Measurements from ENCODE around the gene RPTOR.

Gene RPTOR

DNA sequence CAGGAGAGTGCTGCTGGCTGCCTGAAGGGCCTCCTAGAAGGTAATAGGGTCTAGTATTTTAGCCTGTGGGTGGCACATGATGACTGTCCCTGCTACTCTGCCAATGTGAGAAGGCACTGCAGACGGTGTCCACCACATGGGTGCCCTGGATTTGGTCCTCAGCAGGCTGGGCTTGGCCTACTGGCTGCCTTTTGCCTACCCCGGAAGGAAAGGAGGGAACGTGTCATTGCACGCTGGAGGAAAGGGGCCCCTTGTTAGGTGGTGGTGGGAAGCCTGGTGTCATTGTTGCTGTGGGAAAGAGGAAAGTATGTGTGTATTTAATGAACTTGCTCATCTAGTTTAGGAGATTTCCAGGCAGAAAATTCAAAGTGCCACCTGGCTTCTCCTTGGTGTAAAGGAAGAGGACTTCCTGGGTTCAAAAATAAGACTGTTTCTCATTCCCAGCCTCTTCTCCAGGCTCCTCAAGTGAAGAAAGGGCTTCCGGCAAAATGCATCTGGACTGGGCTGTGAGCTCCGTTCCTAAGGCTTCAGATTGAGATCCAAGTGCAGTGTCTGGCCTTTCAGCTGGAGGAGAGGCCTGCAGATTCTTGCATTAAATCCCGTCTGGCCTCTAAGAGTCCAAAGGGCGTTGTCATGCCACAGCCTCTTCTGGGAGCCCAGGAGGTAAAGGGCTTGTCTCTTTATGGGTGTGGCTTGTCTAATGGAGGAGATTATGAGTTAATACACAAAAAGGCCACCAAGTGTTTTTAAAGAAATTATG, 55.1 kb downstream of the RPTOR start:
- H3K27me3 Mint-ChIP-seq: no peaks in the 10 kb centered on the region
- H3K4me1 Mint-ChIP-seq: peaks cover 38 to 65% of the 10 kb centered on the region in 2 donors
- H3K9me3 Mint-ChIP-seq: no peaks in the 10 kb centered on the region
- ATAC-seq (replicated peaks) (no peak), DNase-seq (no peak)
- H3K36me3 Mint-ChIP-seq: peaks cover 14 to 33% of the 10 kb centered on the region in 2 donors
- no peak overlapping the region for H3K4me3 Mint-ChIP-seq
- peak overlapping the region; percentile 25 for H3K27ac Mint-ChIP-seq

- H3K27me3 Mint-ChIP-seq: no peaks in the 10 kb centered on the region
- no peak overlapping the region for H3K4me3 Mint-ChIP-seq
- no peak overlapping the region for H3K27ac Mint-ChIP-seq
- peaks cover 14 to 33% of the 10 kb centered on the region in 2 donors for H3K36me3 Mint-ChIP-seq
- ATAC-seq (replicated peaks) (no peak), DNase-seq (no peak)
- no peaks in the 10 kb centered on the region for H3K9me3 Mint-ChIP-seq
- peaks cover 47 to 74% of the 10 kb centered on the region in 2 donors for H3K4me1 Mint-ChIP-seq
Observed at GRCh38 chr17:80601146-80601545, 56.5 kb downstream of the RPTOR start.

DNA sequence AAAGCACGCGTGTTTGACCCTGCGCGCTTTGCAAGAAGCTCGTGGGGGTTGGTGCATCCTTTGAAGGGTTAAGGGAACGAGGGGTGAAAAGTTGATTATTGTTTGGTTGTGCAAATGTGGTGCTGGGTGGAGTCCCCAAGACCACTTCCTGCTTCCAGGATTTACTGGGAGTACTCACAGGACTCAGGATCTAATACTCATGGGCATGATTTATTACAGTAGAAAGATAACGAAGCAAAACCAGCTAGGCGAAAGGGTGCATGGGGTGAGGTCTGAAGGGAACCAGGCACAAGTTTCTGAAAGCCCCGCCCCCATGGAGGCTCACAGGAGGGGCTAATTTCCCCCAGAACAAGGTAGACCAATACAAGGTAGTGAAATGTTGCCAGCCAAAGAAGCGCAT, 58.8 kb downstream of the RPTOR start:
- DNase-seq: no peak
- no peak for ATAC-seq (replicated peaks)
- no peak overlapping the region for H3K4me3 Mint-ChIP-seq
- no peak overlapping the region for H3K27ac Mint-ChIP-seq
- H3K9me3 Mint-ChIP-seq: no peaks in the 10 kb centered on the region
- no peaks in the 10 kb centered on the region for H3K27me3 Mint-ChIP-seq
- H3K4me1 Mint-ChIP-seq: peaks cover 42 to 65% of the 10 kb centered on the region in 2 donors
- H3K36me3 Mint-ChIP-seq: peaks cover 14 to 30% of the 10 kb centered on the region in 2 donors

DNA sequence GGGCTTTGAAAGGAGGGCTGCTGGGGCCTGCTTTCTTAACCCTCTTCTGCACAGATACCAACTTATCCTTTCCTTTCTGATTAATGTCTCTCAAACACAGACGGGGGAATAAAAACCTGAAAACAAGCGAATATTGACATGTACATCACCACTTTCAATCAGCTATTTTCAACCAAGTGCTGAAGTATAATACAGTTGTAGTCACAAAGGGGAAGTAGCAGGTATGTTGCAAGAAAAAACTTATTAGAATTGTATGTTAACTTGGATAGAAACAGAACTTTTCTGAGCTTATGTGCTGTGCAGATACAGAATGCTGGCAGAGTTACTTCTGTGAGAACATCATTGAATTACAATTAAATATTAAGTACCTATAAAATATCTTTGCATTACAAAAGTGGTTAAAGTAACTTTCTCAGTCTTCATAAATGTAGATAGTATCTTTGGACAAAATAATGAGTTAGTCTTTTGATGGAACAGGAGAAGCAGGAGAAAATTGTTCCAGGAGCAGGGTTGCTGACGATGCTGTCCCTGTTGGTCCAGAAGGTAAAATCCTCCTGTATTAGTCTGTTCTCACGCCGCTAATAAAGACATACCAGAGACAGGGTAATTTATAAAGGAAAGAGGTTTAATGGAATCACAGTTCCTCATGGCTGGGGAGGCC, 59.5 kb downstream of the RPTOR start:
- H3K27ac Mint-ChIP-seq: peak overlapping the region; percentile 87
- no peaks in the 10 kb centered on the region for H3K27me3 Mint-ChIP-seq
- H3K9me3 Mint-ChIP-seq: no peaks in the 10 kb centered on the region
- H3K36me3 Mint-ChIP-seq: peaks cover 14 to 29% of the 10 kb centered on the region in 2 donors
- DNase-seq (no peak), ATAC-seq (replicated peaks) (no peak)
- no peak overlapping the region for H3K4me3 Mint-ChIP-seq
- H3K4me1 Mint-ChIP-seq: peaks cover 42 to 59% of the 10 kb centered on the region in 2 donors

DNA sequence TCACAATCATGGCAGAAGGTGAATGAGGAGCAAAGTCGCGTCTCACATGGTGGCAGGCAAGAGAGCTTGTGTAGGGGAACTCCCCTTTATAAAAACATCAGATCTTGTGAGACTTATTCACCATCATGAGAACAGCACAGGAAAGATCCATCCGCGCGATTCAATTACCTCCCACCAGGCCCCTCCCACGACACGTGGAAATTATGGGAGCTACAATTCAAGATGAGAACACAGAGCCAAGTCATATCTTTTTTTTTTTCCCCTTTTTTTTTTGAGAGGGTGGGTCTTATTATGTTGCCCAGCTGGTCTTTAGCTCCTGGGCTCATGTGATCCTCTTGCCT, 60.0 kb downstream of the RPTOR start:
- Mint-ChIP-seq H3K27ac (peak overlapping the region; percentile 87), H3K9me3 (no peaks in the 10 kb centered on the region), H3K27me3 (no peaks in the 10 kb centered on the region), H3K36me3 (peaks cover 14 to 28% of the 10 kb centered on the region in 2 donors), H3K4me3 (no peak overlapping the region), H3K4me1 (peaks cover 39 to 58% of the 10 kb centered on the region in 2 donors)
- ATAC-seq (replicated peaks): no peak
- no peak for DNase-seq

DNA sequence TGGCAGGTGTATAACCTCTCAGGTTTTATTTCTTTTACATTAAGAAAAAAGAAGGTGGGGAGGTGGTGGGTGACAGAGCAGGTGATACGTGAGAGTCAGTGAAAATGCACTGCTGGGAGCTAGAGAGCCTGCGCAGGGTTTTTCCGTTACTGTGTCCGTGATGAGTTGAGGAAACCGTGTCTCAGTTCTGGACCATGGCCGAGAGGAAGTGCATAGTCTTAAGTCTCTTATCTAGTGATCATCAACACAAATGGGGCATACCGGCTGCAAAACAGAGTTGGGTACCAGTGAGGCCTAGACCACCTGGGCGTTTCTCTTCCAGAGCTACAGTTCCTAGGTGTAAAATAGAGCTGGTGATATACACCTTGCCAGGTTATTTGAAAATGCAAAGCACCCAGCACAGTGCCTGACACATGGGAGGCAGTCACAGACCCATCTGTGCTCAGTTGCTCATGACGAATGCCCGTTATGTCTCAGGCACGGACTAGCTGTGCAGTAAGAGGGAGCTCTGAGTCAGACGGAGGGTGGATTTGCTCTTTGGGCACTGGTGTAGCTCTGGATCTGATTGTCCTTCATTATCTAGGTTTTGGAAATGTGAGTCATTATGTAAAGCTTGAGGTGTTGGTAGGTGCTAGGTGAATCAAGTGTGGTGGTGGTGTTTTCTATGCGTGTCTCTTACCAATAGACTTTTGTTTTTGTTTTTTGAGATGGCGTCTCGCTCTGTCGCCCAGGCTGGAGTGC, 60.9 kb downstream of the RPTOR start:
- peak; percentile 90 to 97 for ATAC-seq (replicated peaks)
- Mint-ChIP-seq H3K4me1 (peaks cover 39 to 58% of the 10 kb centered on the region in 2 donors), H3K27ac (peak overlapping the region; percentile 87), H3K27me3 (no peaks in the 10 kb centered on the region), H3K4me3 (peak overlapping the region in 1 of 2 donors; percentile 5), H3K36me3 (peaks cover 8 to 25% of the 10 kb centered on the region in 2 donors), H3K9me3 (no peaks in the 10 kb centered on the region)
- DNase-seq: peak; percentile 49

GRCh38 chr17:80608326-80608725, 63.7 kb downstream of the RPTOR start:
- ATAC-seq (replicated peaks): no peak
- no peaks in the 10 kb centered on the region for H3K9me3 Mint-ChIP-seq

DNA sequence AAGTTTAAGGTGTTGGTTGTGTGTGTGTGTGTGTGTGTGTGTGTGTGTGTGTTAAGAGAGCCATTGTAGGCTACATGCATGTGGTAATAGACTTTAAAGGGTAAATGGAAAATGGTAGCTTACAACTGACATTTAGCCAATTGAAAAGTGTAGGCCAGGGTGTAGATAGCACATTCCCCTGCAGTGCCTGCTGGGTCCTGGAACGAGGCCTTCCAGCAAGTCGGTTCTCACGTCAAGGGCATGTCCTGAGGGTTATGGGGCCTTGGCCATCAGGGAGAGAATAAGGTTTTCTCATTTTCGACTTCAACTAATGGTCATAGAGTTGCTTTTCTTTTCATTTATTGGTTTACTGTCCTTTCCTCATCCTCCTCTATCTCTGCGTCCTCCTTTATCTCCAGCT, 65.1 kb downstream of the RPTOR start:
- peaks cover 42 to 67% of the 10 kb centered on the region in 2 donors for H3K4me1 Mint-ChIP-seq
- no peaks in the 10 kb centered on the region for H3K9me3 Mint-ChIP-seq
- ATAC-seq (replicated peaks): no peak

More at GRCh38 chr17:80608326-80608725, 63.7 kb downstream of the RPTOR start:
- H3K27ac Mint-ChIP-seq: no peak overlapping the region
- no peaks in the 10 kb centered on the region for H3K27me3 Mint-ChIP-seq
- no peak overlapping the region for H3K4me3 Mint-ChIP-seq
- peaks cover 41 to 65% of the 10 kb centered on the region in 2 donors for H3K4me1 Mint-ChIP-seq
- no peak for DNase-seq
- H3K36me3 Mint-ChIP-seq: peaks cover 7 to 22% of the 10 kb centered on the region in 2 donors

DNA sequence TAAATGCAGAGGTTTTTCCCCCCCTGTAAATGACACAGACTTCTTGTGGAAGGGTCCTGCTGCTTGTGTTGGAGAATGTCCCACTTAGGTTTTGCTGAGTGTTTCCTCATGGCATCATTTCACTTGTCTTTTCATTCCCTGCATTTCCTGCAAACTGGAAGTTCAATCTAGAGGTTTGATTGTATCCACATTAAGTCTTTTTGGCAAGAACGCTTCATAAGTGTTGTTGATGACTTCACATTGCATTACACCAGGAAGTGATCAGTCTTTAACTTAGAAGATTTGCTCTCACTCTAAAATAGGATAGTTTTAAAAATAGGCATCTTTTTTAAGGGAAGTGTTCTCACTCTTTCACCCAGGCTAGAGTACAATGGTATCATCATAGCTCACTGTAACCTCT, 67.2 kb downstream of the RPTOR start:
- peaks cover 2 to 17% of the 10 kb centered on the region in 2 donors for H3K36me3 Mint-ChIP-seq
- DNase-seq: no peak
- H3K27ac Mint-ChIP-seq: no peak overlapping the region
- ATAC-seq (replicated peaks): no peak
- H3K4me3 Mint-ChIP-seq: no peak overlapping the region
- H3K27me3 Mint-ChIP-seq: no peaks in the 10 kb centered on the region
- H3K4me1 Mint-ChIP-seq: peaks cover 33 to 58% of the 10 kb centered on the region in 2 donors
- no peaks in the 10 kb centered on the region for H3K9me3 Mint-ChIP-seq

More for the DNA sequence above, 65.1 kb downstream of the RPTOR start:
- Mint-ChIP-seq H3K36me3 (peaks cover 2 to 17% of the 10 kb centered on the region in 2 donors), H3K27me3 (no peaks in the 10 kb centered on the region), H3K4me3 (no peak overlapping the region), H3K27ac (no peak overlapping the region)
- DNase-seq: no peak

DNA sequence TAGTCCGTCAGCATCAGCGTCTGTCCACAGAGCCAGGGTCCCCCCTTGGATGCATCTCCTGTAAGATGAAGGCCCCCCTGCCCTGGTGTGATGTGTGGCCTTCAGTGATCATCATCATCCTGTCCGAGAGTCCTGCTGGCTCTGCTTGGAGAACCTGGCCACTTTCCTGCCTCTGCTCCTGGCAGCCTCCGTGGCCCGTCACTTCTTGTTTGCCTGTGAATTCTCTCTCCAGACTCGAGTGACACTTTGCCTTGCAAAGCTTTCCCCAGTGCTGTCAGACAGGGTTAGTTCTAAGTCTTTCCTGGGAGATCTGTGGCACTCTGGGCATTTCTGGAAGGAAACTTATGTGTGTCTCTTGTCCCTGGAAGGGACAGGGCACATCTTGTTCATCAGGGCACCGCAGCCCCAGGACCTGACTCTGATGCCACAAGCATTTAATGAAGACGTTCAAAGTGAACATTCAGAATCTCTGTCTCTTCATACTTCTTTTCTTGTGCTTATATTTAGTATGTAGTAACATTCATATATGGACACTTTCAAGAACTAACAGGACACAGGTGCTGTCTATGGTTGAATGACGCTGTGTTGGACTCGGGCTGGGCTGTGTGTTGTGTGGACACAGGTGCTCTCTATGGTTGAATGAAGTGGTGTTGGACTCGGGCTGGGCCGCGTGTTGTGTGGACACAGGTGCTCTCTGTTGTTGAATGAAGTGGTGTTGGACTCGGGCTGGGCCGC, 68.5 kb downstream of the RPTOR start:
- no peak overlapping the region for H3K4me3 Mint-ChIP-seq
- peak overlapping the region; percentile 48 for H3K27ac Mint-ChIP-seq
- peaks cover 33 to 57% of the 10 kb centered on the region in 2 donors for H3K4me1 Mint-ChIP-seq
- H3K27me3 Mint-ChIP-seq: no peaks in the 10 kb centered on the region
- H3K36me3 Mint-ChIP-seq: peaks cover 2 to 19% of the 10 kb centered on the region in 2 donors
- DNase-seq (no peak), ATAC-seq (replicated peaks) (no peak)
- no peaks in the 10 kb centered on the region for H3K9me3 Mint-ChIP-seq

DNA sequence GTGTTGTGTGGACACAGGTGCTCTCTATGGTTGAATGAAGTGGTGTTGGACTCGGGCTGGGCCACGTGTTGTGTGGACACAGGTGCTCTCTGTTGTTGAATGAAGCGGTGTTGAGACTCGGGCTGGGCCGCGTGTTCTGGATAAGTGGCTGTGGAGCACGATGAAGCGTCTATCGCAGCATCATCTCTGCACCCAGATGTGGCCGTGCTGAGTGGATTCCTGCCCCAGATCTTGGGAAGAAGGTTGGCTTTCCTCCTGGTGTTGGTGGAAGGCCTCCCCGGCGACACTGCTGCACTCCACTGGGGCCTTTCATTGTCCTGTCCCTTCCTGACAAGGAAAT, 69.1 kb downstream of the RPTOR start:
- DNase-seq: no peak
- Mint-ChIP-seq H3K9me3 (no peaks in the 10 kb centered on the region), H3K4me1 (peaks cover 34 to 58% of the 10 kb centered on the region in 2 donors), H3K27ac (no peak overlapping the region), H3K27me3 (no peaks in the 10 kb centered on the region), H3K36me3 (peaks cover 2 to 17% of the 10 kb centered on the region in 2 donors), H3K4me3 (no peak overlapping the region)
- ATAC-seq (replicated peaks): no peak

DNA sequence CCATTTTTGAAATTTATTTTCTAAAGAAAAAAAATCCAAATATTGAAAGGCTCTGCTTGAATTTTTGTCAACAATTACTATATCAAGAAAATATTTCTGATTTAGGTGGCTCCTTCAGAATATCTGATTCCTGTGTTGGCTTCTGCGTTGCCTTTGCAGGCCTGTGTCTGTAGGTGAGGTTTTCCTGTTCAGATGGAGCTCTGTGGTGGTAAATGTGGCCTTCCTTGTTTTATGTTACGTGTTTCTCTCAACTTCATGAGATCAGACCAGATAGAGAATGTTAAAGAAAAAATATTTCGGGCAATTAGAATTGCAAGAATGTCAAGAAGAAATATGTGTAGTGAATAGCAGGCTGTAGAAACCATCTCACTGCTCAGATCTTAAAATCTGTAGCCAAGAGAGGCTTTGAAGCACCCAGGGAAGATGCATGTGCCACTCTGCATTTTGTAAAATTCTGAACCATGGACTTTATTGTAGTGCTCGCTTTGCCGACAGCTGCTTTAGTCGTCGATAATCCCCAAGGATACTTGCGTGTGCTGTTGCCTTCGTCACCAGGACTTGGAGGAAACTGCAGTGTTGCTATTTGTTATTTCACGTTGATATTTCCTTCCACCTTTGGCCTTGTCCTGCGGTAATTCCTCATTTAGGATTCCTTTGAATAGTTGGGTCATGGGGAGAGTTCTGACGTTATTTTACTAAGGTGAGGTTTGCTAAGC, 69.9 kb downstream of the RPTOR start:
- H3K9me3 Mint-ChIP-seq: no peaks in the 10 kb centered on the region
- no peak overlapping the region for H3K4me3 Mint-ChIP-seq
- ATAC-seq (replicated peaks) (no peak), DNase-seq (no peak)
- H3K4me1 Mint-ChIP-seq: peaks cover 33 to 64% of the 10 kb centered on the region in 2 donors
- H3K27me3 Mint-ChIP-seq: no peaks in the 10 kb centered on the region
- H3K27ac Mint-ChIP-seq: no peak overlapping the region
- peaks cover 2 to 19% of the 10 kb centered on the region in 2 donors for H3K36me3 Mint-ChIP-seq

GRCh38 chr17:80615376-80615775, 70.7 kb downstream of the RPTOR start:
- no peaks in the 10 kb centered on the region for H3K27me3 Mint-ChIP-seq
- H3K4me3 Mint-ChIP-seq: no peak overlapping the region
- peaks cover 2 to 19% of the 10 kb centered on the region in 2 donors for H3K36me3 Mint-ChIP-seq
- no peaks in the 10 kb centered on the region for H3K9me3 Mint-ChIP-seq
- H3K4me1 Mint-ChIP-seq: peaks cover 27 to 58% of the 10 kb centered on the region in 2 donors
- no peak overlapping the region for H3K27ac Mint-ChIP-seq
- ATAC-seq (replicated peaks) (no peak), DNase-seq (no peak)

Measured in stimulated activated naive B cell treated with anti-CD40 and anti-IgM and Interleukin-4, amounts not matched to agents 10 μg/mL and 1 μg/mL and 100 μg/mL, for 72 hours (primary cell).